22Rv1 (cell line): ENCODE measurements around the gene RNF144B.

Experiments
- CTCF ChIP-seq: fragments of 450-650 bp; IDR thresholded peaks from 2 replicates; pipeline ENCODE4 v1.5.1; 2017; ENCODE audit warnings: mild to moderate bottlenecking
- ZFX ChIP-seq: fragments of 450-650 bp; IDR thresholded peaks from 2 replicates; pipeline ENCODE4 v1.6.1; 2017; ENCODE audit warnings: antibody characterized with exemption, borderline replicate concordance

DNA sequence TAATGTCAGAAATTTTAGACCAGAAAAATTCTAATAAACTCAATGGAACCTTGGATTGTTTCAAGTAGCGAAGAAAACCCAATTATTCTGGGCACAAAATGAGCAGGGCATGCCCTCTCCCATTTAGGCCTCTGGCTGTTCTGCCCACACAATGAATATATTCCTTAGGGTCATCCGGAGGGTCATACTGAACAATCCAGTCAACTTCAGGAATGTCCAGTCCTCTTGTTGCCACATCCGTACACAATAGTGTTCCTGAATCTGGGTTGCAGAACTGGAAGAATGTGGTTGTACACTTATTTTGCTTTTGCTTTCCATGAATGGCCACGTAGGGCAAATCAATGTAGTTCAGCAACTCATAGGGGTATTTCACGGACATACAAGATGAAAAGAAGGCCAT lies 23.4 kb upstream of the RNF144B start:
- TF ChIP-seq CTCF = no peak
- TF ChIP-seq ZFX = no peak
